HEK293 (cell line): ENCODE measurements around the gene CIAO2B.

Experiments
- GLIS1 ChIP-seq: fragments of 450-650 bp; formaldehyde crosslinking; IDR thresholded peaks from 2 replicates; pipeline ENCODE4 v1.5.1; 2016; ENCODE audit warnings: missing biosample characterization, missing genetic modification characterization
- KLF16 ChIP-seq: fragments of 450-650 bp; formaldehyde crosslinking; IDR thresholded peaks from 2 replicates; pipeline ENCODE4 v1.5.1; 2017; ENCODE audit warnings: missing biosample characterization, missing genetic modification characterization
- WT1 ChIP-seq: fragments of 450-650 bp; formaldehyde crosslinking; IDR thresholded peaks from 2 replicates; pipeline ENCODE4 v1.5.1; 2016; ENCODE audit warnings: missing biosample characterization, missing genetic modification characterization
- YY1 ChIP-seq: fragments of 450-650 bp; formaldehyde crosslinking; IDR thresholded peaks from 2 replicates; pipeline ENCODE4 v1.5.1; 2018; ENCODE audit warnings: missing biosample characterization, missing genetic modification characterization
- ZBTB21 ChIP-seq: fragments of 450-650 bp; formaldehyde crosslinking; IDR thresholded peaks from 2 replicates; pipeline ENCODE4 v1.5.1; 2017; ENCODE audit warnings: missing biosample characterization, missing genetic modification characterization
- ZEB2 ChIP-seq: fragments of 450-650 bp; formaldehyde crosslinking; IDR thresholded peaks from 2 replicates; pipeline ENCODE4 v1.5.1; 2016; ENCODE audit warnings: missing biosample characterization, missing genetic modification characterization
- ZFP37 ChIP-seq: fragments of 450-650 bp; formaldehyde crosslinking; IDR thresholded peaks from 2 replicates; pipeline ENCODE4 v1.5.1; 2016; ENCODE audit warnings: missing biosample characterization, missing genetic modification characterization
- ZFP69B ChIP-seq: fragments of 450-650 bp; formaldehyde crosslinking; IDR thresholded peaks from 2 replicates; pipeline ENCODE4 v1.5.1; 2016; ENCODE audit warnings: missing biosample characterization, missing genetic modification characterization
- ZIC2 ChIP-seq: fragments of 450-650 bp; formaldehyde crosslinking; IDR thresholded peaks from 2 replicates; pipeline ENCODE4 v1.5.1; 2016; ENCODE audit warnings: missing biosample characterization, missing genetic modification characterization
- ZNF114 ChIP-seq: fragments of 450-650 bp; formaldehyde crosslinking; IDR thresholded peaks from 2 replicates; pipeline ENCODE4 v1.5.0; 2017; ENCODE audit warnings: missing biosample characterization, missing genetic modification characterization
- ZNF133 ChIP-seq: fragments of 450-650 bp; formaldehyde crosslinking; IDR thresholded peaks from 2 replicates; pipeline ENCODE4 v1.5.1; 2016; ENCODE audit warnings: missing biosample characterization, missing genetic modification characterization
- ZNF175 ChIP-seq: fragments of 450-650 bp; formaldehyde crosslinking; IDR thresholded peaks from 2 replicates; pipeline ENCODE4 v1.5.1; 2016; ENCODE audit warnings: missing biosample characterization, missing genetic modification characterization
- ZNF202 ChIP-seq: fragments of 450-650 bp; formaldehyde crosslinking; IDR thresholded peaks from 2 replicates; pipeline ENCODE4 v1.5.1; 2016; ENCODE audit warnings: missing biosample characterization, missing genetic modification characterization, borderline replicate concordance
- ZNF223 ChIP-seq: fragments of 450-650 bp; formaldehyde crosslinking; IDR thresholded peaks from 2 replicates; pipeline ENCODE4 v1.5.1; 2016; ENCODE audit warnings: missing biosample characterization, missing genetic modification characterization
- ZNF23 ChIP-seq: fragments of 450-650 bp; formaldehyde crosslinking; IDR thresholded peaks from 2 replicates; pipeline ENCODE4 v1.5.1; 2016; ENCODE audit warnings: missing biosample characterization, missing genetic modification characterization, borderline replicate concordance
- ZNF239 ChIP-seq: fragments of 450-650 bp; formaldehyde crosslinking; IDR thresholded peaks from 2 replicates; pipeline ENCODE4 v1.5.1; 2016; ENCODE audit warnings: missing biosample characterization, missing genetic modification characterization
- ZNF37A ChIP-seq: fragments of 450-650 bp; IDR thresholded peaks from 2 replicates; pipeline ENCODE4 v1.5.1; 2018; ENCODE audit warnings: missing biosample characterization, missing genetic modification characterization
- ZNF514 ChIP-seq: fragments of 450-650 bp; formaldehyde crosslinking; IDR thresholded peaks from 2 replicates; pipeline ENCODE4 v1.5.1; 2016; ENCODE audit warnings: missing biosample characterization, missing genetic modification characterization
- ZNF521 ChIP-seq: fragments of 450-650 bp; formaldehyde crosslinking; IDR thresholded peaks from 2 replicates; pipeline ENCODE4 v1.5.1; 2017; ENCODE audit warnings: missing biosample characterization, mild to moderate bottlenecking, missing genetic modification characterization
- ZNF530 ChIP-seq: fragments of 450-650 bp; formaldehyde crosslinking; IDR thresholded peaks from 2 replicates; pipeline ENCODE4 v1.5.1; 2016; ENCODE audit warnings: low read depth, missing biosample characterization, missing genetic modification characterization
- ZNF561 ChIP-seq: fragments of 450-650 bp; IDR thresholded peaks from 2 replicates; pipeline ENCODE4 v1.5.1; 2018; ENCODE audit warnings: missing biosample characterization, missing genetic modification characterization, borderline replicate concordance
- ZNF596 ChIP-seq: fragments of 450-650 bp; IDR thresholded peaks from 2 replicates; pipeline ENCODE4 v1.5.0; 2018; ENCODE audit warnings: missing biosample characterization, mild to moderate bottlenecking, missing genetic modification characterization, moderate library complexity
- ZNF600 ChIP-seq: fragments of 450-650 bp; formaldehyde crosslinking; IDR thresholded peaks from 2 replicates; pipeline ENCODE4 v1.5.1; 2016; ENCODE audit warnings: missing biosample characterization, missing genetic modification characterization
- ZNF610 ChIP-seq: fragments of 450-650 bp; formaldehyde crosslinking; IDR thresholded peaks from 2 replicates; pipeline ENCODE4 v1.5.1; 2016; ENCODE audit warnings: missing biosample characterization, missing genetic modification characterization, borderline replicate concordance
- ZNF701 ChIP-seq: fragments of 450-650 bp; formaldehyde crosslinking; IDR thresholded peaks from 2 replicates; pipeline ENCODE4 v1.5.1; 2016; ENCODE audit warnings: missing biosample characterization, missing genetic modification characterization
- ZNF76 ChIP-seq: fragments of 450-650 bp; formaldehyde crosslinking; IDR thresholded peaks from 2 replicates; pipeline ENCODE4; 2016; ENCODE audit warnings: low read depth, missing biosample characterization, missing genetic modification characterization, borderline replicate concordance
- ZNF776 ChIP-seq: fragments of 450-650 bp; formaldehyde crosslinking; IDR thresholded peaks from 2 replicates; pipeline ENCODE4 v1.5.0; 2017; ENCODE audit warnings: missing biosample characterization, missing genetic modification characterization, borderline replicate concordance
- ZSCAN16 ChIP-seq: fragments of 450-650 bp; formaldehyde crosslinking; IDR thresholded peaks from 2 replicates; pipeline ENCODE4 v1.5.1; 2016; ENCODE audit warnings: missing biosample characterization, missing genetic modification characterization
- ZSCAN30 ChIP-seq: fragments of 450-650 bp; IDR thresholded peaks from 2 replicates; pipeline ENCODE4 v1.5.1; 2018; ENCODE audit warnings: missing biosample characterization, mild to moderate bottlenecking, missing genetic modification characterization, moderate library complexity
- TF ChIP-seq, protein P1 (sequence below): fragments of 450-650 bp; formaldehyde crosslinking; IDR thresholded peaks from 2 replicates; pipeline ENCODE4 v1.5.1; 2016; ENCODE audit warnings: missing biosample characterization, missing genetic modification characterization
- TF ChIP-seq, protein P2 (sequence below): sonication (generic); formaldehyde crosslinking; IDR thresholded peaks from 2 replicates; pipeline ENCODE4 v1.8.1; 2022; ENCODE audit warnings: mild to moderate bottlenecking, moderate library complexity, missing genetic modification reagents
- TF ChIP-seq, protein P3 (sequence below): fragments of 450-650 bp; formaldehyde crosslinking; IDR thresholded peaks from 2 replicates; pipeline ENCODE4 v1.5.1; 2016; ENCODE audit warnings: missing biosample characterization, missing genetic modification characterization
- TF ChIP-seq, protein P4 (sequence below): fragments of 450-650 bp; IDR thresholded peaks from 2 replicates; pipeline ENCODE4 v1.5.1; 2018; ENCODE audit warnings: missing biosample characterization, missing genetic modification characterization
- TF ChIP-seq, protein P5 (sequence below): fragments of 450-650 bp; formaldehyde crosslinking; IDR thresholded peaks from 2 replicates; pipeline ENCODE4 v1.5.1; 2016; ENCODE audit warnings: missing biosample characterization, missing genetic modification characterization

The CIAO2B gene

DNA sequence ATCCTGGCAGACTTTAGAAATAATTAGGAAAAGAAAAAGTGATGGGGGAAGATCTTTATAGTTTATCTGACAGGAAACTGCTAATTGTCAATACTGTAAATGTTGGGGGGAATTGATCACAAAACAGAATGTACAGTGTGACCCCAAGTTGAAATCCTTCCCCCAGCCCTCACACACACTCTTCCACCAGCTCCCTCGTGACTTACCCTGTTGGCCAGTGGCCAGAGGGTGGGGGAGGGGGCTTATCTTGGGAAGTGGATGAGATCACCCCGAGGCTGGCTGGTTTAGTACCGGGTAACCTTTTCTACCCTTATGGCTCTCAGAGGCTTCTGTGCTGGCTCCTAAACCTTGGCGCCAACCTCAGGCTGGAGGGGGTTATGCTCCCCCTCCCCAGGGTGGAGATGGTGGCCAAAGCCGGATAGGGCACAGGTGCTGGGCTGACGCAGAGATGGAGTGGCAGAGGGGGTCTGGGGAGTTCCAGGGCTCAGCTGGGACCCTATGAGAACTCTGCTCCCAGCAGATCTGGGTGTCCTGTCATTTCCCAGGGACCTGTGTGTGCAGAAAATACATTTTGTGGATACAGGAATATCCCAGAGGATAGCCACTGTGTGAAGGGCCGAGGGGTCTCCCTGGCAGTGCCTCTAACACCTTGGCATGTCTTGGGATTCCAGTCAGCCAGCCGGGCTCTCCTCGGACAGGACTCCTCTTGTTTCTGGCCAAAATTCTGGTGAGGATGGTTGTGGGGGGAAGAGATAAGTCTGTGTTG is 34.1 kb downstream of the CIAO2B start (continued):
- TF ChIP-seq ZNF223 (no peak), ZFP37 (tag by site-specific recombination) (no peak), ZSCAN16 (tag by site-specific recombination) (no peak), ZNF175 (tag by site-specific recombination) (no peak), GLIS1 (tag by site-specific recombination) (peak; percentile 19; the same call in 1 of the 2 replicates), WT1 (tag by site-specific recombination) (no peak), ZNF514 (tag by site-specific recombination) (no peak), ZEB2 (peak; percentile 76), ZNF596 (no peak), YY1 (tag by site-specific recombination) (no peak), ZIC2 (tag by site-specific recombination) (no peak), ZNF37A (no peak), ZSCAN30 (tag by site-specific recombination) (no peak; the same call in 1 of the 2 replicates), KLF16 (tag by site-specific recombination) (0 out of 2 replicates have a peak, but pooled peaks have one; percentile 48), ZNF133 (no peak), ZNF701 (tag by site-specific recombination) (no peak), ZNF76 (tag by site-specific recombination) (no peak), ZNF776 (tag by site-specific recombination) (no peak), ZNF23 (no peak), ZNF600 (tag by site-specific recombination) (peak; percentile 57; the same call in 1 of the 2 replicates), ZNF114 (tag by site-specific recombination) (no peak), ZBTB21 (tag by site-specific recombination) (peak; percentile 31; the same call in 1 of the 2 replicates), ZNF530 (tag by site-specific recombination) (no peak), ZNF521 (tag by site-specific recombination) (no peak), ZNF202 (tag by site-specific recombination) (no peak), ZFP69B (no peak), ZNF239 (tag by site-specific recombination) (no peak), ZNF610 (tag by site-specific recombination) (peak; percentile 52; the same call in 1 of the 2 replicates), ZNF561 (tag by site-specific recombination) (peak; percentile 66; the same call in 1 of the 2 replicates)
- TF ChIP-seq, protein P1, sequence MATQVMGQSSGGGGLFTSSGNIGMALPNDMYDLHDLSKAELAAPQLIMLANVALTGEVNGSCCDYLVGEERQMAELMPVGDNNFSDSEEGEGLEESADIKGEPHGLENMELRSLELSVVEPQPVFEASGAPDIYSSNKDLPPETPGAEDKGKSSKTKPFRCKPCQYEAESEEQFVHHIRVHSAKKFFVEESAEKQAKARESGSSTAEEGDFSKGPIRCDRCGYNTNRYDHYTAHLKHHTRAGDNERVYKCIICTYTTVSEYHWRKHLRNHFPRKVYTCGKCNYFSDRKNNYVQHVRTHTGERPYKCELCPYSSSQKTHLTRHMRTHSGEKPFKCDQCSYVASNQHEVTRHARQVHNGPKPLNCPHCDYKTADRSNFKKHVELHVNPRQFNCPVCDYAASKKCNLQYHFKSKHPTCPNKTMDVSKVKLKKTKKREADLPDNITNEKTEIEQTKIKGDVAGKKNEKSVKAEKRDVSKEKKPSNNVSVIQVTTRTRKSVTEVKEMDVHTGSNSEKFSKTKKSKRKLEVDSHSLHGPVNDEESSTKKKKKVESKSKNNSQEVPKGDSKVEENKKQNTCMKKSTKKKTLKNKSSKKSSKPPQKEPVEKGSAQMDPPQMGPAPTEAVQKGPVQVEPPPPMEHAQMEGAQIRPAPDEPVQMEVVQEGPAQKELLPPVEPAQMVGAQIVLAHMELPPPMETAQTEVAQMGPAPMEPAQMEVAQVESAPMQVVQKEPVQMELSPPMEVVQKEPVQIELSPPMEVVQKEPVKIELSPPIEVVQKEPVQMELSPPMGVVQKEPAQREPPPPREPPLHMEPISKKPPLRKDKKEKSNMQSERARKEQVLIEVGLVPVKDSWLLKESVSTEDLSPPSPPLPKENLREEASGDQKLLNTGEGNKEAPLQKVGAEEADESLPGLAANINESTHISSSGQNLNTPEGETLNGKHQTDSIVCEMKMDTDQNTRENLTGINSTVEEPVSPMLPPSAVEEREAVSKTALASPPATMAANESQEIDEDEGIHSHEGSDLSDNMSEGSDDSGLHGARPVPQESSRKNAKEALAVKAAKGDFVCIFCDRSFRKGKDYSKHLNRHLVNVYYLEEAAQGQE (tag by site-specific recombination), result no peak
- TF ChIP-seq, protein P2, sequence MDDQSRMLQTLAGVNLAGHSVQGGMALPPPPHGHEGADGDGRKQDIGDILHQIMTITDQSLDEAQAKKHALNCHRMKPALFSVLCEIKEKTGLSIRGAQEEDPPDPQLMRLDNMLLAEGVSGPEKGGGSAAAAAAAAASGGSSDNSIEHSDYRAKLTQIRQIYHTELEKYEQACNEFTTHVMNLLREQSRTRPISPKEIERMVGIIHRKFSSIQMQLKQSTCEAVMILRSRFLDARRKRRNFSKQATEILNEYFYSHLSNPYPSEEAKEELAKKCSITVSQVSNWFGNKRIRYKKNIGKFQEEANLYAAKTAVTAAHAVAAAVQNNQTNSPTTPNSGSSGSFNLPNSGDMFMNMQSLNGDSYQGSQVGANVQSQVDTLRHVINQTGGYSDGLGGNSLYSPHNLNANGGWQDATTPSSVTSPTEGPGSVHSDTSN (CRISPR knock-in tag), result no peak
- TF ChIP-seq, protein P3, sequence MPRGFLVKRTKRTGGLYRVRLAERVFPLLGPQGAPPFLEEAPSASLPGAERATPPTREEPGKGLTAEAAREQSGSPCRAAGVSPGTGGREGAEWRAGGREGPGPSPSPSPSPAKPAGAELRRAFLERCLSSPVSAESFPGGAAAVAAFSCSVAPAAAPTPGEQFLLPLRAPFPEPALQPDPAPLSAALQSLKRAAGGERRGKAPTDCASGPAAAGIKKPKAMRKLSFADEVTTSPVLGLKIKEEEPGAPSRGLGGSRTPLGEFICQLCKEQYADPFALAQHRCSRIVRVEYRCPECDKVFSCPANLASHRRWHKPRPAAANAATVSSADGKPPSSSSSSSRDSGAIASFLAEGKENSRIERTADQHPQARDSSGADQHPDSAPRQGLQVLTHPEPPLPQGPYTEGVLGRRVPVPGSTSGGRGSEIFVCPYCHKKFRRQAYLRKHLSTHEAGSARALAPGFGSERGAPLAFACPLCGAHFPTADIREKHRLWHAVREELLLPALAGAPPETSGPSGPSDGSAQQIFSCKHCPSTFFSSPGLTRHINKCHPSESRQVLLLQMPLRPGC (tag by site-specific recombination), result peak; percentile 49; the same call in 1 of the 2 replicates
- TF ChIP-seq, protein P4, sequence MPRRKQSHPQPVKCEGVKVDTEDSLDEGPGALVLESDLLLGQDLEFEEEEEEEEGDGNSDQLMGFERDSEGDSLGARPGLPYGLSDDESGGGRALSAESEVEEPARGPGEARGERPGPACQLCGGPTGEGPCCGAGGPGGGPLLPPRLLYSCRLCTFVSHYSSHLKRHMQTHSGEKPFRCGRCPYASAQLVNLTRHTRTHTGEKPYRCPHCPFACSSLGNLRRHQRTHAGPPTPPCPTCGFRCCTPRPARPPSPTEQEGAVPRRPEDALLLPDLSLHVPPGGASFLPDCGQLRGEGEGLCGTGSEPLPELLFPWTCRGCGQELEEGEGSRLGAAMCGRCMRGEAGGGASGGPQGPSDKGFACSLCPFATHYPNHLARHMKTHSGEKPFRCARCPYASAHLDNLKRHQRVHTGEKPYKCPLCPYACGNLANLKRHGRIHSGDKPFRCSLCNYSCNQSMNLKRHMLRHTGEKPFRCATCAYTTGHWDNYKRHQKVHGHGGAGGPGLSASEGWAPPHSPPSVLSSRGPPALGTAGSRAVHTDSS (tag by site-specific recombination), result no peak; the same call in 1 of the 2 replicates
- TF ChIP-seq, protein P5, sequence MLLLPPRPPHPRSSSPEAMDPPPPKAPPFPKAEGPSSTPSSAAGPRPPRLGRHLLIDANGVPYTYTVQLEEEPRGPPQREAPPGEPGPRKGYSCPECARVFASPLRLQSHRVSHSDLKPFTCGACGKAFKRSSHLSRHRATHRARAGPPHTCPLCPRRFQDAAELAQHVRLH (tag by site-specific recombination), result peak; percentile 51; the same call in 1 of the 2 replicates
